GM12878 (cell line): ENCODE data around the gene SERPING1. TPM values are rescaled to one million over a fixed set of nuclear protein-coding genes. Genes with fewer than 3 reads are reported as not detected.

Experiments
- ATAC-seq: fragments of 200-7000 bp; cut with Tn5 transposase; 3 replicates; pipeline ENCODE4 v1.9.1; 2020; ENCODE audit warnings: mild to moderate bottlenecking, moderate library complexity
- BruUV-seq: library from RNA; stranded (reverse); fragments of 400-500 nt; replicated peaks from 2 replicates; lab custom pipeline; 2021; lab: Mats Ljungman, UMichigan
- CTCF ChIA-PET: fragments of 300-600 bp; sonication (Branson Sonifier 250); formaldehyde crosslinking; extraction: SDS; loops from one replicate; lab custom pipeline; 2021; ENCODE audit warnings: inconsistent platforms; lab: Yijun Ruan, JAX
- POLR2A ChIA-PET: fragments of 350-600 bp; formaldehyde crosslinking; extraction: SDS; loops from one replicate; lab custom pipeline; 2021; ENCODE audit warnings: inconsistent platforms; lab: Charles Lee
- RAD21 ChIA-PET: fragments of 300-600 bp; sonication (Branson Sonifier 250); formaldehyde crosslinking; loops from one replicate; lab custom pipeline; 2023; ENCODE audit warnings: antibody characterized with exemption; ENCODE audit not compliant: unreplicated experiment; lab: Charles Lee
- SMC1A ChIA-PET: fragments of 300-600 bp; sonication (Branson Sonifier 250); formaldehyde crosslinking; loops from one replicate; lab custom pipeline; 2023; ENCODE audit not compliant: unreplicated experiment, uncharacterized antibody; lab: Charles Lee
- DNase-seq: peaks from one replicate; pipeline ENCODE4 v3.0.0-alpha.2; 2011; ENCODE audit warnings: low read depth, low spot score
- FAIRE-seq: peaks from 3 replicates; lab custom pipeline; 2011; peaks lifted over from hg19 to GRCh38; lab: Jason Lieb, UNC
- H2AFZ ChIP-seq: 2 replicates; pipeline ENCODE4 v1.6.0; 2011; ENCODE audit warnings: low read depth, low read length, control low read depth; ENCODE audit not compliant: control insufficient read depth
- H3K27ac ChIP-seq: 2 replicates; pipeline ENCODE4 v1.5.1; 2011; ENCODE audit warnings: control low read depth; ENCODE audit not compliant: control insufficient read depth, insufficient read depth
- H3K27me3 ChIP-seq, 2 experiments: replicated peaks in 1 of 2; 2 replicates each; pipeline versions ENCODE4 v1.6.0 to v1.6.1; 2011; ENCODE audit warnings: low read length in 1 of 2; ENCODE audit not compliant: control insufficient read depth in 2 of 2, insufficient read depth in 2 of 2
- H3K36me3 ChIP-seq, 2 experiments: 2 replicates each; pipeline ENCODE4 v1.5.1; 2011; ENCODE audit warnings: low read length in 1 of 2; ENCODE audit not compliant: control insufficient read depth in 2 of 2, insufficient read depth in 2 of 2
- H3K4me1 ChIP-seq: 2 replicates; pipeline ENCODE4 v1.6.1; 2011; ENCODE audit warnings: mild to moderate bottlenecking, low read length, moderate library complexity, mixed read lengths; ENCODE audit not compliant: control insufficient read depth, insufficient read depth
- H3K4me2 ChIP-seq: 2 replicates; pipeline ENCODE4 v1.6.0; 2011; ENCODE audit warnings: control low read depth; ENCODE audit not compliant: control insufficient read depth, insufficient read depth
- H3K4me3 ChIP-seq: fragments of 200-600 bp; sonication (generic); 2 replicates; pipeline ENCODE4 v1.5.1; 2016
- H3K79me2 ChIP-seq: 2 replicates; pipeline ENCODE4 v1.6.0; 2011; ENCODE audit warnings: low read length; ENCODE audit not compliant: control insufficient read depth, insufficient read depth
- H3K9ac ChIP-seq: 2 replicates; pipeline ENCODE4 v1.8.0; 2011; ENCODE audit warnings: low read length, control low read depth, mixed read lengths; ENCODE audit not compliant: control insufficient read depth, insufficient read depth
- H3K9me3 ChIP-seq: replicated peaks from 3 replicates; pipeline ENCODE4 v1.5.1; 2011; ENCODE audit warnings: mild to moderate bottlenecking, low read length; ENCODE audit not compliant: control insufficient read depth, insufficient read depth
- H4K20me1 ChIP-seq: 2 replicates; pipeline ENCODE4 v1.6.0; 2011; ENCODE audit not compliant: control insufficient read depth, insufficient read depth
- RAD21 ChIP-seq: IDR thresholded peaks from 2 replicates; pipeline ENCODE4 v1.6.1; 2011; ENCODE audit warnings: mild to moderate bottlenecking, low read depth, low read length, moderate library complexity; ENCODE audit not compliant: insufficient read depth
- SMC3 ChIP-seq: IDR thresholded peaks from 2 replicates; pipeline ENCODE4 v1.6.1; 2011; ENCODE audit warnings: low read length, improper control_type of control experiment, borderline replicate concordance
- WRNIP1 ChIP-seq: IDR thresholded peaks from 2 replicates; pipeline ENCODE4 v1.6.1; 2011; ENCODE audit warnings: low read depth, low read length, improper control_type of control experiment, borderline replicate concordance
- WGBS: methylation state at CpG from one replicate; pipeline ENCODE4 v1.1.6; 2016; ENCODE audit warnings: low lambda C conversion rate; ENCODE audit not compliant: insufficient replicate concordance, insufficient coverage; ENCODE audit errors: missing lambda C conversion rate; 5-methylcytosine and 5-hydroxymethylcytosine counted together
- in situ Hi-C: fragments of 300-500 bp; cut with MboI; formaldehyde crosslinking; loops from 9 replicates; pipeline ENCODE4 v1.14.3; 2018; ENCODE audit warnings: mixed read lengths
- intact Hi-C: fragments of 100-400 bp; cut with micrococcal nuclease; formaldehyde crosslinking; loops from one replicate; pipeline ENCODE4 v1.14.2; 2022; ENCODE audit not compliant: unreplicated experiment
- polyA plus RNA-seq, 11 experiments: library from polyadenylated mRNA; depleted of rRNA in 4 of 11; unstranded in 6 of 11; stranded (reverse) in 5 of 11; fragments of >200 nt; fragmentation: Nextera tagmentation in 4 of 11; fragmentation: Illumina TruSeq in 1 of 11; extraction: Ambion mirVana in 4 of 11; extraction: Trizol in 1 of 11; gene quantifications; 1 replicate in 1 of 11; 2 replicates in 10 of 11; pipeline versions ENCODE4 v1.2.1 to v1.2.3, GENCODE V29; 2011 to 2016; ENCODE audit warnings: inconsistent platforms in 2 of 11, missing spikeins in 2 of 11, low read depth in 1 of 11
- total RNA-seq, 4 experiments: library from RNA; depleted of rRNA in 3 of 4; stranded (reverse); fragments of >200 nt in 3 of 4; fragmentation: Illumina TruSeq in 1 of 4; extraction: Trizol in 1 of 4; gene quantifications; 2 replicates each; pipeline versions ENCODE4 v1.2.1 to v1.2.3, GENCODE V29; 2013 to 2021
- TF ChIP-seq, protein P1 (sequence below), 3 experiments: IDR thresholded peaks in 2 of 3; conservative IDR thresholded peaks in 1 of 3; 2 replicates each; pipeline ENCODE4 v1.5.1; 2011; ENCODE audit warnings: low read depth in 3 of 3, low read length in 3 of 3, mild to moderate bottlenecking in 3 of 3, control low read depth in 2 of 3, moderate library complexity in 2 of 3, inconsistent platforms in 1 of 3, mixed read lengths in 1 of 3; ENCODE audit not compliant: control insufficient read depth in 2 of 3, insufficient read depth in 1 of 3; ENCODE audit errors: extremely low read depth in 1 of 3
- TF ChIP-seq, protein P2 (sequence below): fragments of 450-650 bp; IDR thresholded peaks from 2 replicates; pipeline ENCODE4 v1.6.1; 2017; ENCODE audit warnings: mild to moderate bottlenecking, moderate library complexity
- TF ChIP-seq, protein P3 (sequence below): IDR thresholded peaks from 2 replicates; pipeline ENCODE4 v1.6.1; 2011; ENCODE audit warnings: low read depth, mild to moderate bottlenecking, low read length, moderate library complexity, borderline replicate concordance; ENCODE audit errors: extremely low read depth

The SERPING1 gene
- total and polyA plus RNA-seq, 10 of the 15 experiments (the other 5 are each of a cell fraction or from before 2014, with no cell fraction given): 0.24 to 1.4 TPM; not detected in 8

DNA sequence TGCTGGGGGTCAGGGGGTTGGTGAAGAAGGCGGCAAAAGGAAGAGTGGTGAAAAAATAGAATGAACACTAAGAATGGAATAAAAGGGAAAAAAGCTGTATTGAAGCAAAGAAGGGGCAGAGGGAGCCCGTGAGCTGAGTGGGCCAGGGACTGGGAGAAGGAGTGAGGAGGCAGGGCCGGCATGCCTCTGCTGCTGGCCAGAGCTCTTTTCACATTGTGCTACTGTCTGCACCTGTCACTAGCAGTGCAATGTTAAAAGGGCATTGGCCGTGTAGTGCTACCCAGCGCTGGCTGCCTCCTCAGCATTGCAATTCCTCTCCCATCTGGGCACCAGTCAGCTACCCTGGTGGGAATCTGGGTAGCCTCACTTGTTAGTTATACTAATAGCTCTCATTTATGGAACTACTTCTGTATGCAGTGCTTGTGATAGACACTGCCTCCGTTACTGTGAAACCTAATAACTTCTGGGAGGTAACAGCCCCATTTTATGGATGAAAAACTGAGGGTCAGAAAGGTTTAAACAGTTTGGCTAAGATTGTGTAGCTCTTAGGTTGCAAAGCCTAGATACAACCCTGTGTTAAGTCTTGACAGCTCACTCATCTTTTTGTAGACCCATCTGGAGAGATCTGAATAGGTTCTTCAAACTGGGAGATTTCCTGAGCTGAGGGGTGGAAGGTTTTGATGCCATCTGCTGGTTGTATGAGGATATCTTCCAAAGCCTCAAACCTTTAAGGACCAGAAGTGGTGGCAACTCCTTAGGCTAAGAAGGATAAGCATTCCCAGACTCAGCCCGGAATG, 43.7 kb downstream of the SERPING1 start:
- FAIRE-seq (no peak), DNase-seq (no peak), ATAC-seq (peak; percentile 48)
- no peaks in the 10 kb centered on the region for H3K36me3 ChIP-seq
- no peak overlapping the region for H3K27ac ChIP-seq
- H3K4me2 ChIP-seq: no peak overlapping the region
- ChIA-PET RAD21 (interaction anchor here (0.6 to 5.2 kb wide), 17 partner anchors 16 to 296 kb away, joined by 3 to 83 read pairs (median 4); partner anchors contain the start of genes SELENOH, SLC43A1 and UBE2L6), CTCF (interaction anchor here (0.6 to 13.9 kb wide), 44 partner anchors 9 to 882 kb away, joined by 3 to 319 read pairs (median 5); partner anchors contain the start of genes RTN4RL2, TIMM10 and UBE2L6), SMC1A (interaction anchor here (0.5 to 5.8 kb wide), 23 partner anchors 10 to 873 kb away, joined by 3 to 45 read pairs (median 5); partner anchors contain the start of genes SELENOH and UBE2L6), POLR2A (interaction anchor here (1.4 kb wide), 2 partner anchors 71 to 73 kb away, joined by 6 to 7 read pairs; no protein-coding TSS in a partner anchor)
- H3K27me3 ChIP-seq: no peaks in the 10 kb centered on the region; a peak in 2 of 4 replicates
- in situ Hi-C loops: loop anchor here (5.0 kb wide), 3 partner anchors 74 to 294 kb away; partner anchors contain the start of gene UBE2L6
- H2AFZ ChIP-seq: no peak overlapping the region
- H3K79me2 ChIP-seq: no peaks in the 10 kb centered on the region
- H3K9me3 ChIP-seq: no peaks in the 10 kb centered on the region
- TF ChIP-seq, protein P1, sequence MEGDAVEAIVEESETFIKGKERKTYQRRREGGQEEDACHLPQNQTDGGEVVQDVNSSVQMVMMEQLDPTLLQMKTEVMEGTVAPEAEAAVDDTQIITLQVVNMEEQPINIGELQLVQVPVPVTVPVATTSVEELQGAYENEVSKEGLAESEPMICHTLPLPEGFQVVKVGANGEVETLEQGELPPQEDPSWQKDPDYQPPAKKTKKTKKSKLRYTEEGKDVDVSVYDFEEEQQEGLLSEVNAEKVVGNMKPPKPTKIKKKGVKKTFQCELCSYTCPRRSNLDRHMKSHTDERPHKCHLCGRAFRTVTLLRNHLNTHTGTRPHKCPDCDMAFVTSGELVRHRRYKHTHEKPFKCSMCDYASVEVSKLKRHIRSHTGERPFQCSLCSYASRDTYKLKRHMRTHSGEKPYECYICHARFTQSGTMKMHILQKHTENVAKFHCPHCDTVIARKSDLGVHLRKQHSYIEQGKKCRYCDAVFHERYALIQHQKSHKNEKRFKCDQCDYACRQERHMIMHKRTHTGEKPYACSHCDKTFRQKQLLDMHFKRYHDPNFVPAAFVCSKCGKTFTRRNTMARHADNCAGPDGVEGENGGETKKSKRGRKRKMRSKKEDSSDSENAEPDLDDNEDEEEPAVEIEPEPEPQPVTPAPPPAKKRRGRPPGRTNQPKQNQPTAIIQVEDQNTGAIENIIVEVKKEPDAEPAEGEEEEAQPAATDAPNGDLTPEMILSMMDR (IDR thresholded peaks at IDR 0.05 in 2 of 3, conservative IDR thresholded peaks at IDR 0.05 in 1 of 3; ENCODE audit: control insufficient read depth in 2 of 3, extremely low read depth in 1 of 3, insufficient read depth in 1 of 3, low read depth in 3 of 3, low read length in 3 of 3): peak; percentile 54 to 72 (median 57); a peak in 5 of 6 replicates
- TF ChIP-seq WRNIP1 (no peak), SMC3 (peak; percentile 78), RAD21 (peak; percentile 66)
- TF ChIP-seq, protein P2, sequence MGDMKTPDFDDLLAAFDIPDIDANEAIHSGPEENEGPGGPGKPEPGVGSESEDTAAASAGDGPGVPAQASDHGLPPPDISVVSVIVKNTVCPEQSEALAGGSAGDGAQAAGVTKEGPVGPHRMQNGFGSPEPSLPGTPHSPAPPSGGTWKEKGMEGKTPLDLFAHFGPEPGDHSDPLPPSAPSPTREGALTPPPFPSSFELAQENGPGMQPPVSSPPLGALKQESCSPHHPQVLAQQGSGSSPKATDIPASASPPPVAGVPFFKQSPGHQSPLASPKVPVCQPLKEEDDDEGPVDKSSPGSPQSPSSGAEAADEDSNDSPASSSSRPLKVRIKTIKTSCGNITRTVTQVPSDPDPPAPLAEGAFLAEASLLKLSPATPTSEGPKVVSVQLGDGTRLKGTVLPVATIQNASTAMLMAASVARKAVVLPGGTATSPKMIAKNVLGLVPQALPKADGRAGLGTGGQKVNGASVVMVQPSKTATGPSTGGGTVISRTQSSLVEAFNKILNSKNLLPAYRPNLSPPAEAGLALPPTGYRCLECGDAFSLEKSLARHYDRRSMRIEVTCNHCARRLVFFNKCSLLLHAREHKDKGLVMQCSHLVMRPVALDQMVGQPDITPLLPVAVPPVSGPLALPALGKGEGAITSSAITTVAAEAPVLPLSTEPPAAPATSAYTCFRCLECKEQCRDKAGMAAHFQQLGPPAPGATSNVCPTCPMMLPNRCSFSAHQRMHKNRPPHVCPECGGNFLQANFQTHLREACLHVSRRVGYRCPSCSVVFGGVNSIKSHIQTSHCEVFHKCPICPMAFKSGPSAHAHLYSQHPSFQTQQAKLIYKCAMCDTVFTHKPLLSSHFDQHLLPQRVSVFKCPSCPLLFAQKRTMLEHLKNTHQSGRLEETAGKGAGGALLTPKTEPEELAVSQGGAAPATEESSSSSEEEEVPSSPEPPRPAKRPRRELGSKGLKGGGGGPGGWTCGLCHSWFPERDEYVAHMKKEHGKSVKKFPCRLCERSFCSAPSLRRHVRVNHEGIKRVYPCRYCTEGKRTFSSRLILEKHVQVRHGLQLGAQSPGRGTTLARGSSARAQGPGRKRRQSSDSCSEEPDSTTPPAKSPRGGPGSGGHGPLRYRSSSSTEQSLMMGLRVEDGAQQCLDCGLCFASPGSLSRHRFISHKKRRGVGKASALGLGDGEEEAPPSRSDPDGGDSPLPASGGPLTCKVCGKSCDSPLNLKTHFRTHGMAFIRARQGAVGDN: no peak
- TF ChIP-seq, protein P3, sequence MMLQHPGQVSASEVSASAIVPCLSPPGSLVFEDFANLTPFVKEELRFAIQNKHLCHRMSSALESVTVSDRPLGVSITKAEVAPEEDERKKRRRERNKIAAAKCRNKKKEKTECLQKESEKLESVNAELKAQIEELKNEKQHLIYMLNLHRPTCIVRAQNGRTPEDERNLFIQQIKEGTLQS: 0 out of 2 replicates have a peak, but pooled peaks have one; percentile 10
- BruUV-seq: no TSS peak
- intact Hi-C loops: loop anchor here (1.0 kb wide), 2 partner anchors 73 to 296 kb away; no protein-coding TSS in a partner anchor
- H3K4me3 ChIP-seq: no peak overlapping the region
- H3K9ac ChIP-seq: no peak overlapping the region
- H3K4me1 ChIP-seq: peaks cover 9% of the 10 kb centered on the region; the same call in 1 of the 2 replicates
- no peaks in the 10 kb centered on the region for H4K20me1 ChIP-seq
- WGBS: 38% methylated on average over 7 of the region's 7 CpGs
